Dendritic cell treated with granulocyte-macrophage colony-stimulating factor and Interleukin-4, amounts not matched to agents 40 ng/mL and 50 ng/mL, for 4 days (primary cell): ENCODE data around the gene MUCL3.

Source experiments
- H3K27ac Mint-ChIP-seq: one replicate; pipeline ENCODE4 v1.8.0; 2022; ENCODE audit warnings: mild to moderate bottlenecking, mixed read lengths
- H3K27me3 Mint-ChIP-seq: one replicate; pipeline ENCODE4 v1.8.0; 2022; ENCODE audit warnings: mild to moderate bottlenecking, mixed read lengths
- H3K36me3 Mint-ChIP-seq: one replicate; pipeline ENCODE4 v1.8.0; 2022; ENCODE audit warnings: low read depth, mixed read lengths
- H3K4me1 Mint-ChIP-seq: one replicate; pipeline ENCODE4 v1.8.0; 2022; ENCODE audit warnings: low read depth, mixed read lengths
- H3K4me3 Mint-ChIP-seq: one replicate; pipeline ENCODE4 v1.8.0; 2022; ENCODE audit warnings: mild to moderate bottlenecking, moderate library complexity, mixed read lengths
- H3K9me3 Mint-ChIP-seq: one replicate; pipeline ENCODE4 v1.8.0; 2022; ENCODE audit warnings: mixed read lengths
- intact Hi-C: fragments of 100-400 bp; cut with micrococcal nuclease; formaldehyde crosslinking; loops from one replicate; pipeline ENCODE4 v1.15.0; 2022

The MUCL3 gene, protein sequence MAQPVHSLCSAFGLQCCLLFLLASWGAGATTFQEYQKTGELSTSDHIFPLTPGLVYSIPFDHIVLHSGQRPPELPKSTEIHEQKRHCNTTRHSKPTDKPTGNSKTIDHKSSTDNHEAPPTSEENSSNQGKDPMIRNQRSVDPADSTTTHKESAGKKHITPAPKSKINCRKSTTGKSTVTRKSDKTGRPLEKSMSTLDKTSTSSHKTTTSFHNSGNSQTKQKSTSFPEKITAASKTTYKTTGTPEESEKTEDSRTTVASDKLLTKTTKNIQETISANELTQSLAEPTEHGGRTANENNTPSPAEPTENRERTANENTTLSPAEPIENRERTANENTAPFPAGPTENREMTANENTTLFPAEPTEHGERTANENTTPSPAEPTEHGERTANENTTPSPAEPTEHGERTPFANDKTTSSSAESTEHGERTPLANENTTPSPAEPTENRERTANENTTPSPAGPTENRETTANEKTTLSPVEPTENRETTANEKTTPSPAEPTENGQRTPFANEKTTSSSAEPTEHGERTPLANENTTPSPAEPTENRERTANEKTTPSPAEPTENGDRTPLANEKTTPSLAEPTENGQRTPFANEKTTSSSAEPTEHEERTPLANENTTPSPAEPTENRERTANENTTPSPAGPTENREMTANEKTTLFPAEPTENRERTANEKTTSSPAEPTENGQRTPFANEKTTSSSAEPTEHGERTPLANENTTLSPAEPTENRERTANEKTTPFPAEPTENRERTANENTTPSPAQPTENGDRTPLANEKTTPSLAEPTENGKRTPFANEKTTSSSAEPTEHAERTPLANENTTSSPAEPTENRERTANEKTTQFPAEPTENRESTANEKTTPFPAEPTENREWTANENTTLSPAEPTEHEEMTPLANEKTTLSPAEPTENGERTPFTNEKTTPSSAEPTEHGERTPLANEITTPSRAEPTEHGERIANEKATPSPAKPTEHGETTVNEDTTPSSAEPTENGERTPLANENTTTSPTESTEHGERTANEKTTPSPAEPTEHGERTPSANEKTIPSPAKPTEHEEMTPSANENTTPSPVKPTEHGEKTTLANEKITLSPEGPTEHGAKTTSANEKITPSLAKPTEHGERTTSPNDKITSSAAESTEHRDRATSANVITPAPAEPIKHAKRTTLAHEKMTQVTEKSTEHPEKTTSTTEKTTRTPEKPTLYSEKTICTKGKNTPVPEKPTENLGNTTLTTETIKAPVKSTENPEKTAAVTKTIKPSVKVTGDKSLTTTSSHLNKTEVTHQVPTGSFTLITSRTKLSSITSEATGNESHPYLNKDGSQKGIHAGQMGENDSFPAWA (N-terminal part only)

GRCh38 chr6:30940361-30940986 is at the start of gene MUCL3:
Gene MUCL3 (plus strand): TSS chr6:30940973. CDS start chr6:30941000, 27 bp downstream.
- Mint-ChIP-seq H3K4me3 (no peak within 1 kb of the TSS), H3K9me3 (no peaks in the 10 kb centered on the region), H3K27ac (no peak within 1 kb of the TSS), H3K36me3 (no peaks in the 10 kb centered on the region), H3K4me1 (peaks cover 7% of the 10 kb centered on the region), H3K27me3 (peaks cover 60% of the 10 kb centered on the region)
- intact Hi-C loops = no loop called here

DNA sequence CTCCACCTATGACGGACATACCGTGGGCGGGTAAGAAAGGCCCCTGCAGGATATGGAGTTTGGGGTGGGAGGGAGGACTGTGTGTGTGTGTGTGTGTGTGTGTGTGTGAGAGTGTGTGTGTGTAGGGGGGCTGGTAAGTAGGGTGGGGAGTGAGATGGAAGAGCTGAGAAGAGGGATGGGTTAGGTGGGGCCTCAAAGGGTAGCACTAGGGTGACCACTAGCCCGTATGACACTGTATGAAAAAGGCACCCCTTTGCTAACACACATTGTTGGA is 49.4 kb upstream of the MUCL3 start:
- peaks cover 43% of the 10 kb centered on the region for H3K27me3 Mint-ChIP-seq
- no peak overlapping the region for H3K27ac Mint-ChIP-seq
- H3K36me3 Mint-ChIP-seq = no peaks in the 10 kb centered on the region
- H3K9me3 Mint-ChIP-seq = no peaks in the 10 kb centered on the region
- no peak overlapping the region for H3K4me3 Mint-ChIP-seq
- peaks cover 2% of the 10 kb centered on the region for H3K4me1 Mint-ChIP-seq
- intact Hi-C loops = no loop called here

DNA sequence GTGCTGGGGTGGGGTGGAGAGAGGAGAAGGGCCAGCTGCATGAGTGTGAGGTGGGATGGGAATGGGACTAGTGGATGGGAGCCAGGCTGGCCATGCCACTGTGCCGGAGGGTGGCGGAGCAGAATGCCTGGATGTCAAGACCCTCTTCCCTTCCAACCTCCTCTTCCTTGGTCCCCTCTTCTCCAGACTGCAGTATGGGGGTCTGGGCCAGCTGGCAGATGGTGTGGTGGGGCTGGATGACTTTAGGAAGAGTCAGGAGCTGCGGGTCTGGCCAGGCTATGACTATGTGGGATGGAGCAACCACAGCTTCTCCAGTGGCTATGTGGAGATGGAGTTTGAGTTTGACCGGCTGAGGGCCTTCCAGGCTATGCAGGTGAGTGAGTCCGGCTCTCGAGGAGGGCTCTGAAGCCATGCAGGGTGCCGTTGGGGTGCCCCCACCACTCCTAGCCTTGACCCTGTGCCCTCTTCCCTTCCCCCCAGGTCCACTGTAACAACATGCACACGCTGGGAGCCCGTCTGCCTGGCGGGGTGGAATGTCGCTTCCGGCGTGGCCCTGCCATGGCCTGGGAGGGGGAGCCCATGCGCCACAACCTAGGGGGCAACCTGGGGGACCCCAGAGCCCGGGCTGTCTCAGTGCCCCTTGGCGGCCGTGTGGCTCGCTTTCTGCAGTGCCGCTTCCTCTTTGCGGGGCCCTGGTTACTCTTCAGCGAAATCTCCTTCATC is 48.8 kb upstream of the MUCL3 start:
- intact Hi-C loops = no loop called here
- Mint-ChIP-seq H3K27ac (no peak overlapping the region), H3K4me3 (no peak overlapping the region), H3K4me1 (no peaks in the 10 kb centered on the region), H3K27me3 (peaks cover 37% of the 10 kb centered on the region), H3K9me3 (no peaks in the 10 kb centered on the region), H3K36me3 (no peaks in the 10 kb centered on the region)

GRCh38 chr6:30893001-30893591 is 47.7 kb upstream of the MUCL3 start:
- Mint-ChIP-seq H3K27me3 (peaks cover 37% of the 10 kb centered on the region), H3K9me3 (no peaks in the 10 kb centered on the region), H3K27ac (no peak overlapping the region), H3K36me3 (no peaks in the 10 kb centered on the region), H3K4me1 (no peaks in the 10 kb centered on the region), H3K4me3 (no peak overlapping the region)
- intact Hi-C loops = no loop called here

- H3K4me1 Mint-ChIP-seq = no peaks in the 10 kb centered on the region
- no peaks in the 10 kb centered on the region for H3K9me3 Mint-ChIP-seq
- H3K36me3 Mint-ChIP-seq = no peaks in the 10 kb centered on the region
- H3K27ac Mint-ChIP-seq = no peak overlapping the region
- H3K4me3 Mint-ChIP-seq = no peak overlapping the region
- H3K27me3 Mint-ChIP-seq = peaks cover 36% of the 10 kb centered on the region
- intact Hi-C loops = no loop called here
Observed at GRCh38 chr6:30893666-30894065, 47.1 kb upstream of the MUCL3 start.

DNA sequence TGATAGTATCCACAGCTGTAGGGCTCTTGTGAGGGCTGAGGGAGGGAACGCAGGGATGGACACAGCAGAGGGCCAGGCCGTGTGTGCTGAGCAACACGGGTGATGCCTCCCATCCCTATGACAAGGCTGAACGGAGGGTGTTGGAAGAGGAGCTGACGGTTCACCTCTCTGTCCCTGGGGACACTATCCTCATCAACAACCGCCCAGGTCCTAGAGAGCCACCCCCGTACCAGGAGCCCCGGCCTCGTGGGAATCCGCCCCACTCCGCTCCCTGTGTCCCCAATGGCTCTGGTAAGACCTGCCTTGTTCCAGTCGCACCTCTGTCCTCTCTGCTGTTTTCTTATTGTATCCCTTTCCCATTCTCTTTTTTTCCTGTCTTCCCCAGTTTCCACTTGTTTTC is 46.4 kb upstream of the MUCL3 start:
- Mint-ChIP-seq H3K9me3 (no peaks in the 10 kb centered on the region), H3K27me3 (peaks cover 35% of the 10 kb centered on the region), H3K36me3 (no peaks in the 10 kb centered on the region), H3K4me3 (no peak overlapping the region), H3K27ac (no peak overlapping the region), H3K4me1 (no peaks in the 10 kb centered on the region)
- intact Hi-C loops = no loop called here

- Mint-ChIP-seq H3K4me1 (no peaks in the 10 kb centered on the region), H3K27ac (no peak overlapping the region), H3K4me3 (no peak overlapping the region), H3K36me3 (no peaks in the 10 kb centered on the region), H3K9me3 (no peaks in the 10 kb centered on the region), H3K27me3 (peaks cover 32% of the 10 kb centered on the region)
- intact Hi-C loops = no loop called here
Observed at GRCh38 chr6:30894935-30895334, 45.8 kb upstream of the MUCL3 start.

GRCh38 chr6:30895343-30895742 is 45.4 kb upstream of the MUCL3 start:
- H3K4me3 Mint-ChIP-seq = no peak overlapping the region
- H3K27ac Mint-ChIP-seq = no peak overlapping the region
- peaks cover 27% of the 10 kb centered on the region for H3K27me3 Mint-ChIP-seq
- no peaks in the 10 kb centered on the region for H3K9me3 Mint-ChIP-seq
- no peaks in the 10 kb centered on the region for H3K4me1 Mint-ChIP-seq
- intact Hi-C loops = no loop called here
- H3K36me3 Mint-ChIP-seq = no peaks in the 10 kb centered on the region

- Mint-ChIP-seq H3K9me3 (no peaks in the 10 kb centered on the region), H3K36me3 (no peaks in the 10 kb centered on the region), H3K27ac (no peak overlapping the region), H3K27me3 (peaks cover 25% of the 10 kb centered on the region), H3K4me3 (no peak overlapping the region), H3K4me1 (no peaks in the 10 kb centered on the region)
- intact Hi-C loops = no loop called here
Observed at GRCh38 chr6:30896541-30896940, 44.2 kb upstream of the MUCL3 start.

- Mint-ChIP-seq H3K4me3 (no peak overlapping the region), H3K27me3 (peaks cover 17% of the 10 kb centered on the region), H3K36me3 (no peaks in the 10 kb centered on the region), H3K4me1 (no peaks in the 10 kb centered on the region), H3K9me3 (no peaks in the 10 kb centered on the region), H3K27ac (no peak overlapping the region)
- intact Hi-C loops = no loop called here
Observed at GRCh38 chr6:30897882-30898281, 42.9 kb upstream of the MUCL3 start.

DNA sequence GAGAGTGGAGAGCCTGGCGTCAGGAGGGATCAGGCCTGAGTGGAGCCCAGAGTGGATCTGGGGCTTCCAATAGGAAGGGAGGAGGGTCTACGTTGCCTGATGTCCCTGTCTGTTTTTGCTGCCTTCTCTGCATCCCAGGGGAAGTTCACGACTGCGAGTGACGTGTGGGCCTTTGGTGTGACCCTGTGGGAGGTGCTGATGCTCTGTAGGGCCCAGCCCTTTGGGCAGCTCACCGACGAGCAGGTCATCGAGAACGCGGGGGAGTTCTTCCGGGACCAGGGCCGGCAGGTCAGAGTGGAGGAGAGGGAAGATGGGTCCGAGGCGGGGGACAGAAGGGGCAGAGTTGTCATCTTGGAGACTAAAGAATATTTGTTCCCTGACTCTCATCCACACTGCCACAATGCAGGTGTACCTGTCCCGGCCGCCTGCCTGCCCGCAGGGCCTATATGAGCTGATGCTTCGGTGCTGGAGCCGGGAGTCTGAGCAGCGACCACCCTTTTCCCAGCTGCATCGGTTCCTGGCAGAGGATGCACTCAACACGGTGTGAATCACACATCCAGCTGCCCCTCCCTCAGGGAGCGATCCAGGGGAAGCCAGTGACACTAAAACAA is 41.9 kb upstream of the MUCL3 start:
- peaks cover 11% of the 10 kb centered on the region for H3K27me3 Mint-ChIP-seq
- no peaks in the 10 kb centered on the region for H3K4me1 Mint-ChIP-seq
- no peaks in the 10 kb centered on the region for H3K9me3 Mint-ChIP-seq
- no peaks in the 10 kb centered on the region for H3K36me3 Mint-ChIP-seq
- H3K27ac Mint-ChIP-seq = no peak overlapping the region
- H3K4me3 Mint-ChIP-seq = no peak overlapping the region
- intact Hi-C loops = no loop called here

- H3K4me3 Mint-ChIP-seq = no peak overlapping the region
- H3K9me3 Mint-ChIP-seq = no peaks in the 10 kb centered on the region
- no peaks in the 10 kb centered on the region for H3K36me3 Mint-ChIP-seq
- no peaks in the 10 kb centered on the region for H3K4me1 Mint-ChIP-seq
- H3K27me3 Mint-ChIP-seq = peaks cover 4% of the 10 kb centered on the region
- H3K27ac Mint-ChIP-seq = no peak overlapping the region
- intact Hi-C loops = no loop called here
Observed at GRCh38 chr6:30900863-30901417, 39.8 kb upstream of the MUCL3 start.
